Measurements from ENCODE around the gene PPP1CC. TPM values are rescaled to one million over a fixed set of nuclear protein-coding genes. Genes with fewer than 3 reads are reported as not detected.

Gene PPP1CC
- total RNA-seq, 2 donors from 2014 or later, result 179 to 201 TPM

DNA sequence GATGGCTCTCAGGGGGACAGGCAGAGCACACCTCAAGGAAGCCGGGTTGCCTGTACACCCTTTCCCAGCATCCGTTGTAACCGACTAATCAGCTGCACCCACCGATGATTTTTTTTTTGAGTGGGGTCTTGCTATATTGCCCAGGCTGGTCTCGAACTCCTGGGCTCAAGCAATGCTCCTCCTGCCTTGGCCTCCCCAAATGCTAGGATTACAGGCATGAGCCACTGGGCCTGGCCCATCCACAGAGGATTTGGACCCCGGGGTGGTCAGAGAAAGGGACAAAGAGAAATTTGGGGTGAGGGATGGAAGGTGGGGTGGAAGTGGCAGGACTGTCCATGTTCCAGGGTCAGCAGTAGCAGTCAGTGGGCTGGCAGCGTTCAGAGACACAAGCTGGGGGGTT, 43.3 kb upstream of the PPP1CC start:
- H3K4me1 ChIP-seq (ENCODE audit: control insufficient read depth, insufficient read depth, low read length), result no peaks in the 10 kb centered on the region
- H3K9ac ChIP-seq (ENCODE audit: extremely low read depth, low read length, poor library complexity, severe bottlenecking), result no peak overlapping the region
- Mint-ChIP-seq H3K27ac (no peak overlapping the region), H3K36me3 (ENCODE audit: low read depth) (no peaks in the 10 kb centered on the region), H3K27me3 (ENCODE audit: insufficient read depth) (peaks cover 74% of the 10 kb centered on the region), H3K4me3 (no peak overlapping the region), H3K4me1 (peaks cover 13% of the 10 kb centered on the region), H3K9me3 (peaks cover 2% of the 10 kb centered on the region)
- H3K4me3 ChIP-seq (ENCODE audit: low read length), result no peak overlapping the region
- H3K9me3 ChIP-seq (ENCODE audit: control insufficient read depth, low read length), result no peaks in the 10 kb centered on the region
- no peaks in the 10 kb centered on the region for H3K36me3 ChIP-seq (ENCODE audit: control insufficient read depth, insufficient read depth, low read length)
- WGBS, 2 experiments (ENCODE audit: insufficient coverage in 1 of 2, insufficient read length in 1 of 2), result 90 to 98% methylated on average over 5 to 7 of the region's 7 CpGs
- TF ChIP-seq, protein P1, sequence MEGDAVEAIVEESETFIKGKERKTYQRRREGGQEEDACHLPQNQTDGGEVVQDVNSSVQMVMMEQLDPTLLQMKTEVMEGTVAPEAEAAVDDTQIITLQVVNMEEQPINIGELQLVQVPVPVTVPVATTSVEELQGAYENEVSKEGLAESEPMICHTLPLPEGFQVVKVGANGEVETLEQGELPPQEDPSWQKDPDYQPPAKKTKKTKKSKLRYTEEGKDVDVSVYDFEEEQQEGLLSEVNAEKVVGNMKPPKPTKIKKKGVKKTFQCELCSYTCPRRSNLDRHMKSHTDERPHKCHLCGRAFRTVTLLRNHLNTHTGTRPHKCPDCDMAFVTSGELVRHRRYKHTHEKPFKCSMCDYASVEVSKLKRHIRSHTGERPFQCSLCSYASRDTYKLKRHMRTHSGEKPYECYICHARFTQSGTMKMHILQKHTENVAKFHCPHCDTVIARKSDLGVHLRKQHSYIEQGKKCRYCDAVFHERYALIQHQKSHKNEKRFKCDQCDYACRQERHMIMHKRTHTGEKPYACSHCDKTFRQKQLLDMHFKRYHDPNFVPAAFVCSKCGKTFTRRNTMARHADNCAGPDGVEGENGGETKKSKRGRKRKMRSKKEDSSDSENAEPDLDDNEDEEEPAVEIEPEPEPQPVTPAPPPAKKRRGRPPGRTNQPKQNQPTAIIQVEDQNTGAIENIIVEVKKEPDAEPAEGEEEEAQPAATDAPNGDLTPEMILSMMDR (conservative IDR thresholded peaks at IDR 0.05), result no peak
- H3K27ac ChIP-seq (ENCODE audit: low read depth, low read length), result no peak overlapping the region
- peaks cover 77% of the 10 kb centered on the region for H3K27me3 ChIP-seq (ENCODE audit: control insufficient read depth, insufficient read depth, low read length, poor library complexity, severe bottlenecking)
- DNase-seq, result no peak

DNA sequence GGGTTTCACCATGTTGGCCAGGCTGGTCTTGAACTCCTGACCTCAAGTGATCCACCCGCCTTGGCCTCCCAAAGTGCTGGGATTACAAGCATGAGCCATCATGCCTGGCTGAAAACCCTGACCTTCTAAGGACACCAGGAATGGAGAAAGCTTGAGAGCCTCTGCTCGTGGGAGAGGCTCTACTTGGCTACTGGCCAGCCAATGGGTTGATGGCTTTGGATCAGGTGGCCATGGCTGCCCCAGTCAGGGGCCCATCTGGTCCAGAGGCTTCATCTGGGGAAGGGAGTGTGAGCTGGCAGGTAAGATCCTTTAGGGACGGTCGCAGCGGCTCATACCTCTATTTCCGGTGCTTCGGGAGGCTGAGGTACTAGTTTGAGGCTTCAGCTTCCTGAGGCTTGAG, 42.5 kb upstream of the PPP1CC start:
- H3K36me3 ChIP-seq (ENCODE audit: control insufficient read depth, insufficient read depth, low read length), result no peaks in the 10 kb centered on the region
- H3K4me1 ChIP-seq (ENCODE audit: control insufficient read depth, insufficient read depth, low read length), result no peaks in the 10 kb centered on the region
- peaks cover 2% of the 10 kb centered on the region for H3K9me3 Mint-ChIP-seq
- DNase-seq, result no peak
- no peak overlapping the region for H3K9ac ChIP-seq (ENCODE audit: extremely low read depth, low read length, poor library complexity, severe bottlenecking)
- no peak overlapping the region for H3K27ac Mint-ChIP-seq
- H3K27me3 ChIP-seq (ENCODE audit: control insufficient read depth, insufficient read depth, low read length, poor library complexity, severe bottlenecking), result peaks cover 71% of the 10 kb centered on the region
- no peak overlapping the region for H3K4me3 ChIP-seq (ENCODE audit: low read length)
- TF ChIP-seq, protein P1 (conservative IDR thresholded peaks at IDR 0.05), result no peak
- peaks cover 8% of the 10 kb centered on the region for H3K4me1 Mint-ChIP-seq
- no peaks in the 10 kb centered on the region for H3K36me3 Mint-ChIP-seq (ENCODE audit: low read depth)
- WGBS, 2 experiments (ENCODE audit: insufficient coverage in 1 of 2, insufficient read length in 1 of 2), result 91 to 92% methylated on average over 3 to 7 of the region's 7 CpGs
- H3K9me3 ChIP-seq (ENCODE audit: control insufficient read depth, low read length), result no peaks in the 10 kb centered on the region
- H3K4me3 Mint-ChIP-seq, result no peak overlapping the region
- H3K27me3 Mint-ChIP-seq (ENCODE audit: insufficient read depth), result peaks cover 67% of the 10 kb centered on the region
- no peak overlapping the region for H3K27ac ChIP-seq (ENCODE audit: low read depth, low read length)

DNA sequence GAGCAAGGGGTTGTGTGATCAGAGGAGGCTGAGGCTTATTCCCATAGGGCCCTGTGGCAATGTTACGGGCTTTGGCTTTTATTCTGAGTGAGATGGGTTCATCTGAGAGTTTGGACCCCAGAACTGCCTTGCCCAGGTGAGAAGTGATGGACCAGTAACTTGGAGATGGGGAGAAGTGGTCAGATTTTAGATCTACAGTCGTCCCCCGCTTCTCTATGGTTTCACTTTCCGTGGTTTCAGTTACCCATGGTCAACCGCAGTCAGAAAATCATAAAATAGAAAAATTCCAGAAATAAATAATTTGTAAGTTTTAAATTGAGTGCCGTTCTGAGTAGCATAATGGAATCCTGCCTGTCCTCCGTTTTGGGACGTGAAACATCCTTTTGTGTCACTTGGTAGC, 40.2 kb upstream of the PPP1CC start:
- DNase-seq, result no peak
- H3K27ac ChIP-seq (ENCODE audit: low read depth, low read length), result no peak overlapping the region
- H3K36me3 ChIP-seq (ENCODE audit: control insufficient read depth, insufficient read depth, low read length), result no peaks in the 10 kb centered on the region
- Mint-ChIP-seq H3K27me3 (ENCODE audit: insufficient read depth) (peaks cover 54% of the 10 kb centered on the region), H3K27ac (no peak overlapping the region), H3K4me1 (peaks cover 5% of the 10 kb centered on the region), H3K4me3 (no peak overlapping the region), H3K9me3 (peaks cover 2% of the 10 kb centered on the region), H3K36me3 (ENCODE audit: low read depth) (no peaks in the 10 kb centered on the region)
- no peaks in the 10 kb centered on the region for H3K4me1 ChIP-seq (ENCODE audit: control insufficient read depth, insufficient read depth, low read length)
- H3K9me3 ChIP-seq (ENCODE audit: control insufficient read depth, low read length), result no peaks in the 10 kb centered on the region
- peaks cover 68% of the 10 kb centered on the region for H3K27me3 ChIP-seq (ENCODE audit: control insufficient read depth, insufficient read depth, low read length, poor library complexity, severe bottlenecking)
- WGBS, 2 experiments (ENCODE audit: insufficient coverage in 1 of 2, insufficient read length in 1 of 2), result 94 to 100% methylated on average over 5 to 8 of the region's 8 CpGs
- TF ChIP-seq, protein P1 (conservative IDR thresholded peaks at IDR 0.05), result no peak
- no peak overlapping the region for H3K4me3 ChIP-seq (ENCODE audit: low read length)
- no peak overlapping the region for H3K9ac ChIP-seq (ENCODE audit: extremely low read depth, low read length, poor library complexity, severe bottlenecking)
